NCI-H2196 (cell line): ENCODE measurements around the gene ACO2.

Experiments
- DNase-seq: peaks from one replicate; lab custom pipeline; 2025; ENCODE audit not compliant: unreplicated experiment; lab: John Stamatoyannopoulos, UW

Gene ACO2

GRCh38 chr22:41447435-41448188 lies 21.3 kb upstream of the ACO2 start:
- DNase-seq = peak; percentile 62

GRCh38 chr22:41448189-41448808 lies 20.6 kb upstream of the ACO2 start:
- DNase-seq = peak; percentile 97

GRCh38 chr22:41458161-41458728 lies 10.7 kb upstream of the ACO2 start:
- DNase-seq = no peak

- DNase-seq = no peak
These were observed 9.5 kb upstream of the ACO2 start for GRCh38 chr22:41459431-41459830.

- peak; percentile 31 for DNase-seq
These were observed 8.8 kb upstream of the ACO2 start for GRCh38 chr22:41460071-41460470.

- no peak for DNase-seq
These were observed 7.0 kb upstream of the ACO2 start for GRCh38 chr22:41461901-41462300.

- no peak for DNase-seq
These were observed 418 bp downstream of the ACO2 start for GRCh38 chr22:41469218-41469851.

GRCh38 chr22:41470886-41471285 lies 2.0 kb downstream of the ACO2 start:
- DNase-seq = no peak

GRCh38 chr22:41471568-41471967 lies 2.7 kb downstream of the ACO2 start:
- no peak for DNase-seq

GRCh38 chr22:41474872-41475451 lies 6.0 kb downstream of the ACO2 start:
- DNase-seq = no peak

GRCh38 chr22:41478473-41478872 lies 9.6 kb downstream of the ACO2 start:
- no peak for DNase-seq

GRCh38 chr22:41478891-41479521 lies 10.1 kb downstream of the ACO2 start:
- DNase-seq = no peak

GRCh38 chr22:41479671-41480396 lies 10.9 kb downstream of the ACO2 start:
- no peak for DNase-seq

GRCh38 chr22:41480397-41480735 lies 11.4 kb downstream of the ACO2 start:
- no peak for DNase-seq

GRCh38 chr22:41481131-41481830 lies 12.4 kb downstream of the ACO2 start:
- DNase-seq = no peak

- no peak for DNase-seq
These were observed 13.0 kb downstream of the ACO2 start for GRCh38 chr22:41481925-41482318.

- DNase-seq = no peak
These were observed 13.5 kb downstream of the ACO2 start for GRCh38 chr22:41482319-41482935.

- no peak for DNase-seq
These were observed 16.1 kb downstream of the ACO2 start for GRCh38 chr22:41485033-41485432.
